Measurements from ENCODE around the gene APOC3.

Gene APOC3

DNA sequence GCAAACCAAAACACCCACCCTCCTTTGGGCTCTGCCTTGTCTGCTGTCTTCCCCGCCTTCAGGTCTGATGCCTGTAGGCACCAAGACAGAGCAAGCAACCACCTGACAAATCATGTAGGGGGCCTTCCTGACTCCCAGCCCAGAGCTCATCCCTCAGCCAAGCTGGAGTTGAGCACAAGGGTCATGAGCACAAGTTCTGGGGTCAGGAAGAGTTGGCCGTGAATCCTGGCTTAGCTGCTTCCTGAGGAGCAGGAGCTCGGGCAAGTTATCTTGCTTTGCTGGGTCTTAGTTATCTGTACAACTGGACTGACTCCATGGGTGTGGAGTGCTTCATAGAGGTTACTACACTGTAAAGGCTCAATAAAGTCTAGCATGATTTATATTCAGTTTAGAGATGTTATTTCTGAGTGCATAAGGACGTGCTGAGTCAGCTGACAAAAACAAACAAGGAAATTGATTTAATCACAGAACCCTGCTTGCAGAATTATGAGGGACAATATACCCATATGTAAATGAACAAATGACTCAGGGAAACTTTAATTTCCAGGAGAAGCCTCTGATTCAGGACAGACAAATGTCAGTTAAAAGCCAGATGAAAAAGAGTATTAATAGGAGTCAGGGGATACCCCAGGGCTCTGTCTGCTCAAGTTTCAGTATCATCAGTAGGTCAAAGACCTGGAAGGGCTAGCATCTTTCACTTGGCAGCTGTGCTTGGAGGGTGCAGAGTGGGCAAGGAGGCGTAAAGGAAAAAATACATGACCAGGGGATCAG lies 22.7 kb downstream of the APOC3 start:
- no peak for DNase-seq

DNA sequence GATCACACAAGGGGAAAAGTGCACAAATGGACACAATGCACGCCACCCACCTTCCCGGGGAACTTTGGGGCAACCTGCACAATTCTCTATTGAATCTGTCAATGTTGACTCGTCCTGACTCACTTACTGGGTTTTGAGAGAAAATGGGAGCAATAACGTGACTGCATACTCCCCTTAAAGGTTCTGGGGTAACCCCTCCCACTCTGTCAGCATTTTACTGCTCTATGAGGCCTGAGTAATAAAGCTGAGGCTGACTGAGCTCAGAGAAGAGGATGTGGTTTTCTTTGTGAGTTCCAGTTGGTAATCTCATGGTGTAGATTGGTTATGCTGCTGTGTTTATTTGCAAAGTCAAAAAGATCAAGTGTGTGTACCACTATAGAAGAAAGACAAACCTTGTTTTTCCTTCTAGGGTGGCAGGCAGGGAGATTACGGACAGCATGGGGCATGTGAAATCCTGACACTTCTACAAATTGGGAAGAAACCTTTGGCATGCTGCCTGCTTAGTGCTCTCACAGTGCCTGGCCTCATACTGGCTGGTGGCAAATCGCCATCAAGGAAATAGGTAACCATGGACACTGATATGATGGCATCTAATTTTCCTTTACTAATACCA lies 23.9 kb downstream of the APOC3 start:
- peak; percentile 75 for DNase-seq

DNA sequence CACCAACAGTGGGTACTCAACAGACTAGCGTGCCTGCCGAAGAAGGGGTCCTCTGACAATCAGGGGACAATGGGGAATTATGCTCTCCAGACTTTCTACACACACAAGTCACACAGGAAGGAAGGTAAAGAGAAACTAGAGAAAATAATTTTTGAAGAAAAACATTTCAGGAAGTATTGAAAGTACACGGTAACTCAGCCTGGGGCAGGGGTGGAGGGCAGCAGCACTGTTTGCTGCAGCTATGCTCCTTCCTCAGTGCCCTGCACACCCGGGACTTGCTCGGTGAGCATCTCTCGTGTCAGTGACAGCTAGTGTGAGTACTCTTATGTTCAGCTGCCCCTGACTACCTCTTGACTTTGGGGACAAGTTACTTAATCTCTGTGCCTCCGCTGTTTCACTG lies 25.7 kb downstream of the APOC3 start:
- peak; percentile 40 for DNase-seq

DNA sequence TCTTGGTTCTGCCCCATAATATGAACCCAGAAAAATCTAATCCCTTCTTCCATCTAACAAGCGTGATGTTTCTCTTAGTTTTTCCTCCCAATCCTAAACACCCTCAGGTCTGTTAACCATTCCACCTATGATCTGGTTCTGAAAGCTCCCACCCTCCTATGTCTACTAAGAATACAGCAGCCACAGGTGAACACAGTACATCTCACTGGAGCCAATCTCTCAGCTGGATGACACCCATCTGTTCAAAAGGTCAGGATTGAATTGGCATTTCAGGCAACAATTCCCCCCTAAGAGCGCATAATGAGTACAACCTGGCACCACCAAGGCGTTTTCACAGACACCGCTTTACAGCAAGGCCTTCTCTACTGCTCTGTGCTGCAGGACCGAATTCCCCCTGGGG lies 26.7 kb downstream of the APOC3 start:
- DNase-seq = no peak

DNA sequence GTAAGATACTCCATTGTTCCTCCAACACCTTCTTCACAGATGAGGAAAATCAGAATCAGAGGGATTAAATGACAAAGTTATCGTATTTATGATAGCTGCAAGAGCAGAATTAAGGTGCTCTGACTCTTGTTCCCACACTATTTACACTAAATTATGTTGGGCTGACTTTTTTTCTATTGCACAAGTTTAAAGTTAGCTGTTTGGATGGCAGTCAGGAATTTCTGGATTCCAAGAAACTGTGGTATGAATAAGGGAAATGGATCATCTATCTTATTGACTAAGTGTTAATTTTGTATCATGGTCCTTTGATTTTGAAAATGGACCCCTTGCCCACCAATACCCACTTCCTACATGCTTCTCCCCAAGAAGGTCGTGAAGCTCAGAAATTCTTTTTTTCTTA lies 27.6 kb downstream of the APOC3 start:
- DNase-seq = no peak

DNA sequence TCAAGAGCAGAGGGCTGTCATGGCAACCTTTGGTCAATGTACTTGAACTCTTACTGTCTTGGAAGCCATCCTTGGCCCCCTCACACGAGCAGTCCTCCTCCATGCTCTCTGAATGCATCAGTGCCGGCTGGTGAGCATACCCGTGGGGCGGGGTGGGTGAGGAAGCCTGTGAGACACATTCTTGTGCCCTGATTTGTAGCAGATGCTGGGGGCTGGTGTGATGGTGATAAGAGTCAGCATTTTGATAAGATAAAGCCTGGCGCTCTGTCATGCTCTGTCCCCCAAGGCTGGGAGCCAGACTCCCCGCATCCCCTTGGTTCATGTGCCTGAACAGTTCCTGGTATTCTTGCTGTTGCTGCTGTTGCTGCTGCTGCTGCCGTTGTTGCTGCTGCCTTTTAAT lies 28.2 kb downstream of the APOC3 start:
- DNase-seq = no peak

DNA sequence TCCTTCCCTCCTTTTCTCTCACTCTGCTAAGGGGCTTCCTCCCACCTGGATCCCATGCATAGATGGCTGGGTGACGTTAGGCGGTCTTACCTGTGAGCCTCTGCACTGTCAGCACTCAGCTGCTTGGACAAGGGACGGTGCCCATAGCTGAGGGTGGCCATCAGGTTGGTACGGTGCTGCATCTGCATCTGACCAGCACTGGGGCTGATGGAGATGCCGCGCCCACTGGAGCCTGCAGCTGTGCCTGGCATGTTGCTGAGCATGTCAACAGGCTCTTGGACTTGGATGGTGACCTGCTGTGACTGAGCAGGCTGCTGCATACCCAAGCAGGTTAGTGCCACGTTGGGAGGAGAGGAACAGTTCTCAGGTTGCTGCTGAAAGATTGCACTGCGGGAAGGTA lies 29.5 kb downstream of the APOC3 start:
- no peak for DNase-seq

DNA sequence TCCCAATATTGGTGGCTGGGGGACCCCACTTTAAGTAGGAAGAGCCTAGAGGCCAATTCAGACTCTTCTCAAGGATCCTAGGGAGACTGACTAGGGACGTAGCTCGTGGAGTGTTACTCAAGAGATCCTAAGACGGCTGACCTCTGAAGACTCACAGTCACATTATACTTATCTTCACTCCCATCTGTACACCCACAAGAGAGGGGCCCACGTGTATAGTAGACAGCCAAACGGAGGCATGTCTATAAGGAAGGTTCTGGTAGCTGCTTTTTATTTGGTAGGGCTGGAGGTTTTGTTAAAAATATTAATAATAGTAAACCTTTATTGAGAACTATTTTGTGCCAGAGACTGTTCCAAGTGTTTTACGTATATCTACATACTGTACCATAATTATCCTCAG lies 30.6 kb downstream of the APOC3 start:
- no peak for DNase-seq

DNA sequence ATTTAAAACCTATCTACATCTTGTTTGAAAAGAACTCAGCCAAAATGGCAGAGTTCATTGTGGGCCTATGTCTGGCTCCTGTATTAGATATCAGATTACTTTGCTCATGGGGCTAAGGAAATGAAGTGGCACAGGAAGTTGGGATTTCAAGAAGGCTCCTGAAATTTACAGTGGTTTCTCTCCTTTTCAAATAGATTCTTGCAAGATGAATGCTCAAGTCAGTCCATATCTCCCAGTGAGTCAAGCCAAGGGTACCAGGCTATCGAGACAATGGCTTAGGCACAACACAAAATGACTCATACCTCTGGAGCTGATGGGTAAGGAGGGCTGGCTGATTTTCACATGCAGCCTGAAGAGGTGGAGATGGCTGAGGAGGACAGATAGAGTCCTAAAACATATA lies 31.8 kb downstream of the APOC3 start:
- DNase-seq = no peak

DNA sequence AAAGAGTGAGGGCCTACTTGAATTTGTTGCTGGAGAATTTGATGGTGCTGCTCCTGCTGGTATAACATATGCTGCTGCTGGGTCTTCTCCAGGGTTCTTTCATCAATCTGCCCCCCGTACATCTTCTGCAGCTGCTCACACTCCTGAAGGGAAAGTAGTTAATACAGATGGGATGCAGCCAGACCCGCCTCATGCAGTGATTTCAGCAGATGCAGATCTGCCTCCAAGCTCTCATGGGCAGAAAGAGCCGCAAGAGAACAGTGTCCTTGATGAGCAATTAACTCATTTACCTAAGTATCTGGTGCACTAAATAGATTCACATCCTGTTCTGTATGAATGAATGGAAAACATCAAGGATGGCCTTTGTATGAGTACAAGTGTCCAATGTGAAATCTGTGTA lies 32.5 kb downstream of the APOC3 start:
- DNase-seq = no peak

DNA sequence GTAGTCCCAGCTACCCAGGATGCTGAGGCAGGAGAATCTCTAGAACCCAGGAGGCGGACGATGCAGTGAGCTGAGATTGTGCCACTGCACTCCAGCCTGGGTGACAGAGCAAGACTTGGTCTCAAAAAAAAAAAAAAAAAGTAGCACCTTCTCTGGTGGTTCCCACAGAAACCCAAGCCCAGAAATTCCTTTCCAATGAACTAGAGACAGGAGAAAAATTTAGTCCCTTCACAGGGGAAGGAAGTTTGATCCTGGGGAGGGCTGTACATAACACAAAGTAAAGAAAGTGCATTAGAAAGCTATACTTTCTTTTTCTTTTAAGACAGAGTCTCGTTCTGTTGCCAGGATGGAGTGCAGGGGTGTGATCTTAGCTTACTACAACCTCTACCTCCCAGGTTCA lies 33.2 kb downstream of the APOC3 start:
- no peak for DNase-seq

DNA sequence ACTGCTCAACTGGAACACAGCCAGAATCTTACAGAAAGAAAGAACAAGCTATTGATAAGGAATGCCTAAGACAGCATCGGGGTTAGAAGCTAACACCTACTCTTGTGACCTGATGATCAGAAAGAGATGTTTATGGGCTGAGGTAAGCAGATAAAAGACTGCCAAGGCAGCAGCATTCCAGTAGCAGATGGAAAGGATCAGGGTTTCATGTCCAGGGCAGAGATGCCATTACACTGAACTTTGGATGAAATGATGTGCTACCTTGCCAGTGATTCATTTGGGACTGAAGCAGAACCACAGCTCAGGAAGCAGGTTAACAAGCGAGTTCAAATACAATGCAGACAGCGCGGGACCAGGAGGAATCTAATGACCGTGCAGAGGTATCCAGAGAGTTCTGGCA lies 34.8 kb downstream of the APOC3 start:
- no peak for DNase-seq

DNA sequence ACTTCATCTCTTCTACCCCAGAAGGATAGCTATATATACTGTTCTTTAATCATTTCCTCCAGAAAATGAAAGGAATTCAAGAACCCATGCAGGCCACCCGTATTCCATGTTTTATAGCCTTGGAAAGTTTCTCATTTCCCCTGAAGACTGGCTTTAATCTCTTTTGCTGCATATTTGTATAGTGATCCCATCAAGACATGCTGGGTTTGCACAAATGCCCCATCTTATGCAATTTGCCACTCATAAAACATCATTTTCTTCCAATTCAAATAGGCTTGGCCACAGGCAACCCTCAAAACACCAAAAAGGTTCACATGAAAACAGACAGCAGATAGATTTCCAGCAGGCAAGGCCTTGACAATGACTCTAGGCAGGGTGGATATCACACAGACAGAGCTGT lies 36.0 kb downstream of the APOC3 start:
- no peak for DNase-seq

DNA sequence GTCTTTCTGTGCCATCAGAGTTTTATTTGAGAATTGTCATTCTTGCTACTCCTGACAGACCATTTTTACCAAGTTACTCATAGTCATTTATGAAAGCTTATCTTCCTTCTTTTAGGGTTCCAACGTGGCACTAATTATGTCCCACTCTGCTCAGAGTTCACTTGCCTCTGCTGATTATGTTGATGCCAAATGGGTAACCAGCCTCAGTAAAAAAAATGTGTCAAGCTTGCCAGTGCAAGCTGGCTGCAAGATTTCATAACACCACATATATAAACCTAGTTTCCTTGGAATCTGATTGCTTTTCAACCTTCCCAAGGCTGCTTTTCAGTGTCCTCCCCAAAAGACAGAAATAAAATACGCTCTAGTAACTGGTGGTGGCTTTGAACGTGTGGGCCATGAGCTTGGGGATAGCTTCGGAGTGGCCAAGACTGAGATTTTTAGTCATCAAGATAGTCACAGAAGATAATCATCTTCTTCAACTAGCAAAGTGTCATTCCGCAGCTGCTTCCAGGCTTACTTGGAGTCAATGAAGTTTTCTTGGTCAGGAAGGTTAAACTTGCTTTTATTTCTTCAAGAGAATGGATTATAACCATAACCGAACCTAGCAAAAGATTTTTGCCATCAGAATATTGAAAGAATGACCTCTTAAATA lies 37.2 kb downstream of the APOC3 start:
- DNase-seq = no peak

DNA sequence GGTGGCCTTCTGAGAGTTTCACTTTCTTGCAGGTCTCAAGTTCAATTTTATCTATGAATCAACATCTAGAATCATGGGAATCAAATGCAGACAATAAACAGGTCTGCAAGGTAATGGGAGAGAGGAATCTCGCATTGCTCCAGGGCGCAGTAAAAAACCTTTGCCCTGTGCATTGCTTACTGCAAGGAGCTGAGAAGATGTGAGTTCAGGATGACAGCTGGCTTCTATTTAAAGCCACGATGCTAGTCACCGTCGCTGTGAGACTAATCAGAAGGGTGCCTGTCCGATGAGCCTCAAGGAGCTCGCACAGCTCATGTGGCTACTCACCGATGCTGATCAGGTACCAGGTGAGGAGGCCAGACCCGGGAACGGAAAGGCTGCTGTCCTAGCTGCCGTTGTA lies 37.9 kb downstream of the APOC3 start:
- DNase-seq = no peak

DNA sequence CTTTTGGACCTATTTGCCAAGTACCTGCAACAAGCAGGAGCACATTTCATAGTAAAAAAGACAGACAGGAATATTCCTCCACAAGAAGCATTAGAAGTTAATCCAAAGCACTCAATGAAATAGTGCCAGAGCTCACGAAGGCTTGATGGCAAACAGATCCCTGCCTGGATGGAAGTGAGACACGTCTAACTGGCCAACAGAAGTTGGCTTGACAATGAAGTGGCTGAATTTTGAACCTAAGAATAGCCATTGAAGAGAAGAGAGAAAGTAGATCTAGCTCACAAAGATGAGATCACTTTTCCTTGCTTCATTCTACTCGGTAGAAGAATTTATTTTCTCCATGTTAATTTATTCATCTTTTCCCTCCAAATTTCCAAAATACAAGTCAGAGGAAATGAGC lies 38.4 kb downstream of the APOC3 start:
- no peak for DNase-seq

DNA sequence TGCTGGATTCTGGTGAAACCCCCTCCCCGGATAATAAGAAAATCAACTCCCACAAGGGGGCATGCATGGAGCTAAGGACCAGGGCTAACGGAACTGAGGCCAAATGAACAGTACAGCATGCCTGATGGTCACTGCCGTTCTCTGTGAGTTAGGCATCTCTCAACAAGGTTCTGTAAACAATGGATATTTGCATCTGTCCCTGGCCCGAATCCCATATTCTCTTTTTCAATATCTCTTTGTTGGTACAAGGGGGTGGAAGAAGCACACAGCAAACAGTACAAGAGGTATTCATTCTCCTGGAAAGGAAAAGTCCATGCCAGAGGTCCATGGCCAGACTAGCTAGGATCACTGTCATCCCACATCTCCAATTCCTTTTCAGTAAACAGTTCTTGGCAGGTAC lies 39.9 kb downstream of the APOC3 start:
- no peak for DNase-seq

DNA sequence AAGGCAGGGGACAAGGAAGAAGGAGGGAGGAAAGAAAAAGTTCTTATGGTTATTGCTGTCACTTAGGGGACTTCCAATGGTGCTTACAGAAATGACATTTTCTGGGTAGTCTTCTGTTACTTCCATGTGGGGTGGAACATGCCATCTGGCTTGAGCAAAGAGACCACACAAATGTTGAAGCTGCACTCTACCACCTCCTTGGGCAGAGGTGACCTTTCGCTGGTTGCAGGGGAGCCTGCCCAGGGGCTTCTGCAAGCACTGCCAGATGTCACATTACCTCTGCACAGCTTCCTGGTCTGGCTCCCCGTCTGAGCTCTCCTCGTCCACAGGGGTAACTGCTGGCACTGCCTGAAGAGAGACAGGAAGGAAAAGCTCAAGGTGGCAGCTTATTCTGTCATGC lies 40.3 kb downstream of the APOC3 start:
- DNase-seq = no peak

DNA sequence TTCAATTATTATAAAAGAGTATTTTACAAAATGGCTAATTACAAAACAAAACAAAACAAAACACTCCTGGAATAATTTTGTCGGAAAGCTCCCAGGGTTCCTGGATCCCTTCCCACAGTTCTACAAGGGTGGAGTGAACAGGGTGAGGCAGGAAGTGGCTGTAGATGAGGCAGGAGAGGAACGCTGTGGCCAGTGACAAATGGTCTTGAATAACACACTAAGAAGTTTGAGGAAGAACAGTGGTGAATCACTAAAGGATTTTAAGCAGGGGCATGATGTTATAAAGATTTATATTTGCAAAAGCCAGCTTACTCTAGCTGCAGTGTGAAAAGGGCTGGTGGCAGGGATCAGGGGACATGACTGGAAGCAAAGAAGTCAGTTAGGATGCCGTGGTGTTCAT lies 41.5 kb downstream of the APOC3 start:
- DNase-seq = no peak

DNA sequence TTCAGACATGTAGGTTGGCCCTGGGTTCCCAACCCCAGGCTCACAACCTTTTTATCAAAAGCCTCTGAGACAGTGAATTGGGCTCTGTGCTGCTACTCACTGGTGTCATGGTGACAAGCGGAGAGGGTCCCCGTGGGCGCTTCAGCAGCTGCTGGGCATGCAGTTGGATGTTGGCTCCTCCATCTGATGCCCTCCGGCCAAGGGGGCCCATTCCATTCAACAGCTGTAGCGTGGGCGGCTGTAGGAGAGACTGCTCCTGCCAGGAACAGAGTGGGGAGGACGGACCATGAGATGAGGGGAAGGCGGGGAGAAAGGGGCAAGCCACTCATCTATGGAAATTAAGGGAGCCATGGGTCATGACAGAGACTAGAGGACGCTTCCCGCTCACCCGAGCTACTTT lies 43.7 kb downstream of the APOC3 start:
- no peak for DNase-seq

DNA sequence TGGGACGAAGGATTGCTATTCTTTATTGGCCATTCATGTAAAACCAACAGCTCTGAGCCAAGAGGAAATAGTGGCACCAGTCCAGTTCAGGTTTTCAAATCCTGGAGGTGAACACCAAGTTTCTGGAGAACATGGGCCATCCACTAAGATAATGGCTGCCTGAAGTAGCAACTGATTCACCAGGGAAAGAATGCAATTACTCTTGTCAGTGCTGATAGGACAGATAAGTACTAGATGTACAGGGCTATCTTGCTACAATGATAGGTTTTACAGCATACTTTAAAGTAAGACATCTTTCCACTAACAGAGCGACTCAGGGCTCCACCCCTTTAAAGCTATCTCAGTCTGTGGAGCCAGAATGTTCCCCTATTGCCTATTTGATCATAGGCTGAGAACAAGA lies 44.5 kb downstream of the APOC3 start:
- DNase-seq = no peak

DNA sequence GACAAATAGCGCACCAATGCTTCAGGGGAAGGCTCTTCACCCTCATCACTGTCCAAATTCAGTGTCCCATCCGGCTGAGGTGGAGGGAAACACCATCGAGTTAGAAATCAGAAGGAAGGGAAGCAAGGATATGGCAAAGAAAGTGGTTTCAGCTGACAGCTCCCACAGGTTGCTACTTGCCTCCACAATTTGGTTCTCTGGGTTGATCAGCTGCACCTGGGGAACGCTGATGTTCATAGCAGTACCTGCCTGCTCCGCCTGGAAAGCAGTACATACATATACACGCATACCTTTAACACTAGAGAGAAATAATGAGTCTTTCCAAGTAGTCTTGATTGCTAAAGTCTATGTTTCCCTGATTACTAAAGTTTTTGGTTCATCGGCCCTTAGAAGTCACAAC lies 45.5 kb downstream of the APOC3 start:
- no peak for DNase-seq

DNA sequence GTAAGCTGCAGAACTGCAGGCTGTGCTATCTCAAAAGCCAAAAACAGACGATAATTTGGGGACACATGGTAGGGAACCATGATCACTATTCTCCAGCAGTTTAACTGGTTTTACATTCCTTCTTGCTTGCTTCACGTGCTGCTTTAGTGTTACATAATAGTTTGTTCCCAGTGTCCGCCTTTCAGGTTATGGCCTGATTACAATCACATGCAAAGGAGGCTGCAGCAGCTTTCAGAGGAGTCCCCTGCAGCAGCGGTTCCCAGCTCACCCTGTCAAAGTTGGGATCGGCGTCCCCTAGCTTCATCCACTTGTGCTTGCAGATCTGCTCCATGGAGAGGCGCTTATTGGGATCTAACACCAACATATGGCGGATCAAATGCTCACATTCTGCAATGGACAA lies 46.9 kb downstream of the APOC3 start:
- DNase-seq = no peak

DNA sequence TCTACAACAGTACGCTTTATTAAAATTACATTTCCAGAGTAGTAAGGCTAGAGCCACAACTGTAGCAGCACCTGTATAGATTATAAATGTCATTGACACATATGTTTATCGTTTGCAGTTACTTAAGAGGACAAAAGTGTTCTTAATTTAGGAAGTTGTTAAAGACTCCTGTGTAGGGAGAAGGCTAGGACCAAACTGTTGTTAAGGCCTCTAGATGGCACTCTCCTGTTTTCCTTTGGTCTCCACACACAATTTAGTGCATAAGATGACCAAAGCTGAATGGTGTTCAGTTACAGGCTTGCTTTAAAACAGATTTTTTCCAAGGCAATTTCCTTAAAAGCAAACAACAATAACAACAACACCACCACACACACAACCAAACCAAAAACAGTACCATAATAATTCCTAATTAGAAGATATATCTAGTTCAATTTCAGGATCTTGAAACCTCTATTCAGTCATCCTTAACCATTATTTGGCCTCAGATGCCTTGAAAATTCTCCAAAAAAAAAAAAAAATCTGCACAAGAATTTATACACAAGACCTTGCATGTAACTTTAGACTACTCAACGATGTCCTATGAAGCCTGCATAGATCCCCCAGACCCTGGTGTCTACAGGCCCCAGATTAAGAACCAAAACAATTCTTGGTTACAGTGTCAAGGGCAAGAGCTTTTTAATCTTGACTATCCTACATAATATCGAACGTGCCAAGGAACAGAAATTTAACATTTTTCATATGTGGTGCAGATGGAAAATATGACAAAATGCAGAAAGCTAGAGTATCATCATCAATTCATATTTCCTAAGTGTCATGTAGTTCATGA lies 50.3 kb downstream of the APOC3 start:
- DNase-seq = peak; percentile 28

Data from CD4-positive, alpha-beta T cell treated with Interleukin-6 for 4 hours (primary cell).